Omental fat pad (tissue), 4 donors: Measurements from ENCODE around the gene PIK3C2A. TPM values are rescaled to one million over a fixed set of nuclear protein-coding genes. Genes with fewer than 3 reads are reported as not detected.

ENCODE experiments used
- ATAC-seq: fragments of 150-250 bp; one replicate; pipeline ENCODE4 v1.9.1; 2016; ENCODE audit warnings: mild to moderate bottlenecking, moderate library complexity; ENCODE audit not compliant: low FRiP score
- DNase-seq: peaks from one replicate; pipeline ENCODE4 v3.0.0-alpha.2; 2019; ENCODE audit warnings: low spot score
- CTCF ChIP-seq, 3 donors: fragments of 450-650 bp; IDR thresholded peaks; one replicate each; pipeline ENCODE4 v1.5.1; 2016 to 2017; ENCODE audit warnings: antibody characterized with exemption in 3 of 3, mild to moderate bottlenecking in 3 of 3, moderate library complexity in 2 of 3
- total RNA-seq, 4 donors: library from RNA; depleted of rRNA; stranded (reverse); fragments of >200 nt; gene quantifications; one replicate each; pipeline ENCODE4 v1.1.0, GENCODE V29; 2016

PIK3C2A gene
- total RNA-seq, 4 donors from 2014 or later: 67.9 to 134 (median 90.0) TPM

GRCh38 chr11:17162376-17162775, 45.4 kb downstream of the PIK3C2A start:
- no peak for TF ChIP-seq CTCF (IDR thresholded peaks at IDR 0.05)
- no peak for ATAC-seq

GRCh38 chr11:17161515-17161914, 46.3 kb downstream of the PIK3C2A start:
- DNase-seq (no peak), ATAC-seq (no peak)
- TF ChIP-seq CTCF (IDR thresholded peaks at IDR 0.05): no peak

More at GRCh38 chr11:17162376-17162775, 45.4 kb downstream of the PIK3C2A start:
- DNase-seq: no peak

GRCh38 chr11:17159441-17159840, 48.3 kb downstream of the PIK3C2A start:
- ATAC-seq (no peak), DNase-seq (no peak)
- no peak for TF ChIP-seq CTCF (IDR thresholded peaks at IDR 0.05)

Other genes starting within 250 kb of the PIK3C2A start
- 10 to 100 TPM; 24.1 to 49.3 (median 28.8) TPM for gene PLEKHA7, start 193.6 kb downstream of the PIK3C2A start, total RNA-seq
- 1,000 to 10,000 TPM; 1,397 to 1,720 (median 1,505) TPM for gene RPS13, start 130.3 kb downstream of the PIK3C2A start, total RNA-seq
- 10 to 100 TPM; 31.9 to 54.7 (median 41.8) TPM for gene NUCB2, start 68.8 kb upstream of the PIK3C2A start, total RNA-seq
- 10 to 100 TPM in 2 of 4 donors, 1 to 10 TPM in 2; 3.5 to 23.9 (median 11.0) TPM for gene NCR3LG1, start 143.8 kb upstream of the PIK3C2A start, total RNA-seq
- 1 to 10 TPM in 3 of 4 donors, under 1 TPM in 1; 0.37 to 6.1 (median 2.5) TPM for gene KCNJ11, start 180.7 kb upstream of the PIK3C2A start, total RNA-seq